Activated CD4-positive, alpha-beta T cell treated with anti-CD3 and anti-CD28 coated beads, Interleukin-2, amount 50 U/mL, for 4 hours (primary cell): ENCODE measurements around the gene FRS3.
A peak's percentile ranks its signal among the peaks of the same experiment; 100 is the strongest.
"Not testable (repeated sequence)": the region's sequence is repeated elsewhere in the genome, so short reads cannot be mapped to it uniquely, and the experiment has no call there.

ENCODE experiments used
- DNase-seq, 2 experiments: peaks; one replicate each; pipeline ENCODE4 v3.0.0-alpha.2; 2020

The FRS3 gene, protein sequence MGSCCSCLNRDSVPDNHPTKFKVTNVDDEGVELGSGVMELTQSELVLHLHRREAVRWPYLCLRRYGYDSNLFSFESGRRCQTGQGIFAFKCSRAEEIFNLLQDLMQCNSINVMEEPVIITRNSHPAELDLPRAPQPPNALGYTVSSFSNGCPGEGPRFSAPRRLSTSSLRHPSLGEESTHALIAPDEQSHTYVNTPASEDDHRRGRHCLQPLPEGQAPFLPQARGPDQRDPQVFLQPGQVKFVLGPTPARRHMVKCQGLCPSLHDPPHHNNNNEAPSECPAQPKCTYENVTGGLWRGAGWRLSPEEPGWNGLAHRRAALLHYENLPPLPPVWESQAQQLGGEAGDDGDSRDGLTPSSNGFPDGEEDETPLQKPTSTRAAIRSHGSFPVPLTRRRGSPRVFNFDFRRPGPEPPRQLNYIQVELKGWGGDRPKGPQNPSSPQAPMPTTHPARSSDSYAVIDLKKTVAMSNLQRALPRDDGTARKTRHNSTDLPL

DNA sequence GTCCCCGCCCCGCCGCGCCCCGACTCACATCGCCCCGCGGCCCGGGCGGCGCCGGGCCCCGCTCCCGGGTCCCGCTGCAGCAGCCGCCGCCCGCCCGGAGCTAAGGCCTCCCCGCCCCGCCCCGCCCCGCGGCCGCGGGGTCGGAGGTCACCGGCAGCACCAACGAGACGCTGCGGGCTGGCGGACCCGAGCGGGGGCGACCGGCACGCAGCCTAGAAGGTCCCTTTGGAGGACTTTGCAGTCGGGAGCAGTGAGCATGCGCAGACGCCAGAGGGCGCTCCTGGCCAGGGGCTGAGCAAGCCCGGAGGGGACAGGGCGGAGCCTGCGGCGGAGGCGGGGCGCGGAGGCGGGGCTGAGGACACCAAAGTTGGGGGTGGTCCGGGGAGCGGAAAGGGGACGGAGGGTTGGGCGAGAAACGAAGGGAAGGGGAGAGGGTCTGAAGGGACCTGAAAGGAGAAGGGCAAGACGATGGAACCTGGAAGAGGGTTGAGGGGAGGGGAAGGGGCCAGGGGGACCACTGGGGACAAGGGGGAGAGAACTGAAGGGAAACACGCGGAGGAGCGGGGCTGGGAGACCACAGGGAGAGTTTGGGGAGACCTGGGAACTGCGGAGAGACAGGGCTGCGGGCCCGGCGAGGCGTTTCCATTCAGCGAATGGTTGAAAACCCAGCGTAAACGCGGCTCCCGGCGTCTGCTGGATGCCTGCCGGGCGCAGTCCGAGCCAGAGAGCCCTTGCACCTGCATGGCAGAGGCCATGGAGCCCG lies at the start of gene FRS3:
Gene FRS3, minus strand, starts transcription at position 113 of the 763 bp plus-strand sequence. CDS start 2,913 bp downstream, outside the sequence.
- peak; percentile 99 for DNase-seq

DNA sequence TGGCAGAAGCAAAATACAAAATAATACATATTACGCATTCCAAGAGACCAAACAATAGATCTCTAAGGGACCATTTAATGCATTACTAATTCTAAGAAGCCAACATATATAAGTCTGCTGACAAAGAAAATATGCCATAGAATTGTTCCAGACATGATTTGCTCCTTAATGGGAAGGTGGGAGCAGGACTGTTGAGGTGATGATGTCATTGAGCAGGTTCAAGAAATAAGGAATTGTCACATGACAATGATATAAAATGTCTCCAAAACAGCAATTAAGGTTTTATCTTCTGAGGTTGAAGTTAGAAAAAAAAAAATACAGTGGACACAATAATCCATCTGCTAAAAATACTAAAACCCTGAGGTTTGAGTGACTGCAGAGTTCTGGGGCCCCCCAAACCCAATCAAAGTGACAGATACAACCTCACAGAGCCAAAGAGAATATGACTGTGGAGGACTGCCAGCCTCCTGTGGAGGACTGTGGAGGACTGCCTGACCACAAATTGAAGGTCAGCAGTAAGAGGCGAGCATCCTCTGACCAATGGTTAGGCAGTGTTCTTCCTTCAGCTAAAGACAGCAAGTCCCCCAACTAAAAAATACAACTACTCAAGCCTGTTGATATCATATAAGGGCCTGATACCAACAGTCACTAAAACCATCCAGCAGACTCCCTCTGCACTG lies 46.8 kb upstream of the FRS3 start:
- no peak for DNase-seq

DNA sequence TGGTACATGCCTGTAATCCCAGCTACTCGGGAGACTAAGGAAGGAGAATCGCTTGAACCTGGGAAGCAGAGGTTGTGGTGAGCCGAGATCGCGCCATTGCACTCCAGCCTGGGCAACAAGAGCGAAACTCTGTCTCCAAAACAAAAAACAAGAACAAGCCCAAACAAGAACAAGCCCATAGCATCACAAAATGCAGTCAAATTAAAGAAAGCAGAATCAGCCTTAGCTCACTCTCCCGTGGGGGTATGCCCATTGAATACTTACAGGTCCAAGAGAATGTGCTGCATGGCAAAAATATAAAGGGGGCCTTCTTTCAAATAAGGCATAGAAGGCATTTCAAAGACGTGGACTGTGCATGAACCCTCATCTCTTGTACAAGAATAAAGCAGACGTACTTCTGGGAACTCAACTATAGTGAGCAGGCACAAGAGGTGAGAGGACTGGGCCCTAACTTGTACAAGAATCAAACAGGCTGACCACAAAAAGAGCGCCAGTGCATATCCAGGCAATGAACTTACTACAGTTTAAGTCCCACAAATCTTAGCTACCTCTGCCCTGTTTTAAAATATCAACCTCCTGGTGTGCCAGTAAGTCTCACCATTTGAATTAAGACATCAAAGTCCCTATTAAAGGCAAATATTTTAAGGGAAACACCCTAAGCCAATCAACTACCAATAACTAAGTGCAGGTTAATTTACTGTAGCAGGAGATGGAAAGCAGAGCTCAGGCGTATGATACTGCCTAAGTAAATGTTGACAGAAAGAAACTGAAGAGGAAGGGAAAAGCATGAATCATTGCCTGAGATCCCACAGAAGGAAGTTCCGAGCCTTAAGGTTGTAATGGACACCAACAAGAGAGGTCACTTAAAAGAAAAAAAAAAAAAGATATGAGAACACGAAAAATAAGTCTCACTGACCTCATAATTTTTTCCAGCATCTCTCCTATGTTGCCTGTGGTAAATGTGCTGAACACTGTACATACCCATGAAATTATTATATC lies 45.2 kb upstream of the FRS3 start:
- no peak for DNase-seq

DNA sequence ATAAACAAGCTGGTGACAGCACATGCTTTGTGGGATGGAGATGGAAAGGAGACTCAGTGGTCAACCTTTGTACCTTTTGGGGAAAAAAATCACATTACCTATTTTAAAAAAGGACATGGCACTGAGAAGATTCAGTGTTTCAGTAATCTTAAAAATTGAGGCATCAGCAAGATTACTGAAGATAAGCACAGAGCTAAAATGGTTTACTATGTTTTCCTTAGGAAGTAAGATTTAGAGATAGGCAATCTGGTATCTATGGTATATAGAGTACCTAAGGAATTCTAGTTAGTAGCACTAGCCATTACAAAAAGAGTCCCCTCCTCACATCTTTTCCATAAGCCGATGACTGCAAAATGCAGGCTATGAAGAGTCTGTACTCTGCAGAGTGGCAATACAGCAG lies 43.5 kb upstream of the FRS3 start:
- no peak for DNase-seq

DNA sequence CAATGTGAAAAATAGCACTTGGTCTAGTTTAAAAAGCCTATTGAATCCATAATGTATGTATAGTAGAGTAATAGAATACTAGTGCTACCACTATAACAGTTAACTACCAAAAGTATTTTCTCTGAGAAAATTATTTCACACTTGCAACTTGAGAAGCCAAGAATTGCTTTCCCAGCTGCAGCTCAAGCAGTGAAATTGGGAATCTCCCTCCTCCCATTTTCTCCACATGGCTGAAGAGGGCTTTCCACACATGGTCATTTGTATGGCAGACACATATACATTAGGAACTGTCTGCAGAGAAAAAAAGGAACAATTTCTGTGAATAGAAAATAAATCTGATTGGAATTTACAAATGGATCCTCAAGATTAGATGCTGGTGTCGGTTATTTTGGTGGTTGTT lies 42.3 kb upstream of the FRS3 start:
- DNase-seq: no peak

DNA sequence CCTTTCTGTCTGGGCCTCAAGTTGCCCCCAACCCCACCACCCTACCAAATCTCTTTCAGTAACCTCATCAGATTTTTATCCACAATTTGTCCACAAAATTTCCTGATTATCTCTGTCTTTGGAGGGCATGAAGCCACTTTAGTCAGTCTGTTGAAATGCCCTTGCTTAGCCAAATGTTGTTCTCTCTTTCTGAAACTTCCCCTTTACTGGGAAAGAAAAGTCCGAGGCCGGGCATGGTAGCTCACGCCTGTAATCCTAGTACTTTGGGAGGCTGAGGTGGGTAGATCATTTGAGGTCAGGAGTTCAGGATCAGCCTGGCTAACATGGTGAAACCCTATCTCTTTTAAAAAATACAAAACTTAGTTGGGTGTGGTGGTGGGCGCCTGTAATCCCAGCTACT lies 41.6 kb upstream of the FRS3 start:
- DNase-seq: no peak

DNA sequence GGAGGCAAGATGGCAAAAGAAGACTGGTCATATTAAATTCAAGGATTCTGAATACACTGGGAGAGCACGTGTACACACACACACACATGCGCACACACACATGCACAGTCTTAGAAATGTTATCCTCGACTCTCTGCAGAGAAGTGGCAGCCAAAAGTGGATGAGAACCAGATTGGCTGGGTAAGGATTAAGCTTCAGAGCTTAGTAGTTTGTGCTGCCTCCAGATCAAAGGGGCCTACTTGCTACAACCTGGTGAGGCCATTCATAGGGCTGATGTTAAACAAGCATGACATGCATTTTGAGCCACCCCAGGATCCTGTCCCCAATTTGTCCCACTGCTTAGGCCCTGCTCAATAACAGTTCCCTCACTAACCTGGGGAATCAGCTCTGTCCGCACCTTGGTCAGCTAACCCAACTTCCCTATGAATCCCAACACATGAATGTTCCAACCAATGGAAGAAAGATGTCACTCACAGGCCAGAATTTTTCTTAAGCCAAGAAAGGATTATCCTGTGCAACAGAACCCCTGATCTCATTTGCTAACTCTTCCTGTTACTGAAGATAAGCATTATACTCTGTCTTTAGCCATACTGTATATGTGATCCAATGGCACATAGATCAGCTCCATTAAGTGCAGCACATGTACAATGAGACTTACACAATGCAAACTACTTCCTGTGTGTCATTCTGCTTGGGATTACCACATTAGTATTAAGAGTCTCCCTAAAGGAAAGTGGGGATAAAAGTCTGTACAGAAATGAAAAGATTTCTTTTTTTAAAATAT lies 38.8 kb upstream of the FRS3 start:
- no peak for DNase-seq

DNA sequence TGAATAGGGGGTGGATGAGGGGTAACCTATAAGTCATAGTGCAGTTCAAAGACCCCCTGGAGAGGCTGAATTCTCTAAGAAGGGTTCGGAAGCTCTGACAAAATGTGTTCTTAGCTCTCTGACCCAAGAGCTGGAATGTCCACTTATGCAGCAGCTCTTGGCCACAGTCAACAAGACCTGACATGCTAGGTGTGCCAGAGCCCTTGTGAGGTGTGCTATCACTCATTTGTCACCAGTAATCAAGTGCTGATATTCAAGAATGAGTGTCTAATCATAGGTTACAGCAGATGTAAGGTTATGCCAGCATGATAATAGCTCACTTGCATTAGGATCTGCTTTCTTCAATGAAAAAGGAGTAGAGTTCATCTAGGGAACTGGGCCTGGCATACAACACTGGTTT lies 35.9 kb upstream of the FRS3 start:
- no peak for DNase-seq

DNA sequence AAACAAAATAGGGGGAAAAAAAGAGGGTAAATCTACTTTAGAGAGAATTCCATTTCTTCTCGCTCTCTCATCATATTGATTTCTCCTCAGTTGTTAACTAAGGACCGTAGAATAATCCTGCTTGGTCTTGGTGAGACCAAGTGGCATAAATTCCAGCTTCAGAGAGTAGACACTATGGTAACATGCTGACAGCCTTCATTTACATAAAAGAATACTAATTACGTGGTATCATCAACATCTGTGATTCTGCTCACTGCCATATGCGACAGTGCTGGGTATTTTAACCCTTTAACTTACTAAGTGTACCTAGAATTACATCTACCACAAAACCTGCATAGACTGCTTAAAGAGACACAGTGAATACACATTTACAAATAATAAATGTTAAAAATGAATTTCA lies 34.9 kb upstream of the FRS3 start:
- DNase-seq: no peak

DNA sequence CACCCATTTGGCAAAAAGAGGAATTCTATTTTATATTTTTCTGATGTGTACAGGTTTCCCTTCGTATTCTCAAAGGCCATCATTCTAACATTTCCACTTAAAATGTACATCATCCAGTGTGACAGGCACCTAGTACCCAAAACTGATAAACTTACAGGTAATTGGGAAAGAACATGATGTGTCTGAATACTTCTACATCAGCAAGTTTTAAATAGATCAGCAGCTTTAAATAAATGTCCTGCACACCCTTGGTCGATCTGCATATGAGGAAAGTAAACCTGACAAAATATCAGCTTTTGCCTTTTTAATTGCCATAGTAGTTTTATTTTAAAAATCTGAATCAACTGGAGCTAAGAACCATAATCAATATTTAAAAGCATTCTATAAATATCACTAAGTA lies 34.3 kb upstream of the FRS3 start:
- no peak for DNase-seq

DNA sequence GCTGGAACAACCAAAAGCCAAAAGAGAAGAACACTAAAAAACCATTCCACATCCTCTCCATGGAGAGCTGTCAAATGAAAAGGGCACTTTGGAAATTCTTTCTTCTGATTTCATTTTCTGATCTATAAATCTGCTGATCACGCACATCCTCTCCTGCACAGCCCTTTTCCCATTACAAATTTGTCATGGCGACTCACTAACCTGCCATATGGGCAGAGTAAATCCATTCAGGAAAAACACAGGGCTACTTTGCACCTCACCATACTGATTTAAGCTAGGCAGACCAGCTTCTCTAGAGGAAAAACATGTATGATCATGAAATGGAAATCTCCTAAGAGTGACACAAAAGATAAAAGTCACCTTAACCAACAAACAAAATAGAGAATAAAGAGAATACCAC lies 33.8 kb upstream of the FRS3 start:
- no peak for DNase-seq

DNA sequence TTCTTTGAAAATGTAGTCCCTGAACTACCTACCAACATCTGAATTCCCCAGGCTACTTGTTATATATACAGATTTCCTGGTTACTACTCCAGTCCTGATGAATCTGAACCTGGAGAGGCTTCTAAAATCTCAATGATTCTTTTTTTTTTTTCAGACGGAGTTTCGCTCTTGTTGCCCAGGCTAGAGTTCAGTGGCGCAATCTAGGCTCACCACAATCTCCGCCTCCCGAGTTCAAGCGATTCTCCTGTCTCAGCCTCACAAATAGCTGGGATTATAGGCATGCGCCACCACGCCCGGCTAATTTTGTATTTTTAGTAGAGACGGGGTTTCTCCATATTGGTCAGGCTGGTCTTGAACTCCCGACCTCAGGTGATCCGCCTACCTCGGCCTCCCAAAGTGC lies 32.2 kb upstream of the FRS3 start:
- DNase-seq: not testable (repeated sequence)

DNA sequence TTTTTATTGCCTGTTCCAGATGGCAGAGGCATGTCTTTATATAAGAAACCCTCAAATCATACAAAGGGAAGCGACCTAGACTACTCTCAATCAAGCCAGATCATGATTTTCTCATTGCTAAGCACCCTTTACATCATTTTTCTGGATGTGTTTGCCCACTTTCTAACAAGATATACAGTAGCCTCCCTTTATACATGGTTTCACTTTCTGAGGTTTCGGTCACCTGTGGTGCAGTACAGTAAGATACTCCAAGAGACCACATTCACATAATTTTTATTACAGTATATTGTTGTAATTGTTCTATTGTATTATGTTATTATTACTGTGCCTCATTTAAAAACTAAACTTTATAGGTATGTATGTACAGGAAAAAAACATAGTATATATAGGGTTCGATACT lies 31.4 kb upstream of the FRS3 start:
- no peak for DNase-seq

DNA sequence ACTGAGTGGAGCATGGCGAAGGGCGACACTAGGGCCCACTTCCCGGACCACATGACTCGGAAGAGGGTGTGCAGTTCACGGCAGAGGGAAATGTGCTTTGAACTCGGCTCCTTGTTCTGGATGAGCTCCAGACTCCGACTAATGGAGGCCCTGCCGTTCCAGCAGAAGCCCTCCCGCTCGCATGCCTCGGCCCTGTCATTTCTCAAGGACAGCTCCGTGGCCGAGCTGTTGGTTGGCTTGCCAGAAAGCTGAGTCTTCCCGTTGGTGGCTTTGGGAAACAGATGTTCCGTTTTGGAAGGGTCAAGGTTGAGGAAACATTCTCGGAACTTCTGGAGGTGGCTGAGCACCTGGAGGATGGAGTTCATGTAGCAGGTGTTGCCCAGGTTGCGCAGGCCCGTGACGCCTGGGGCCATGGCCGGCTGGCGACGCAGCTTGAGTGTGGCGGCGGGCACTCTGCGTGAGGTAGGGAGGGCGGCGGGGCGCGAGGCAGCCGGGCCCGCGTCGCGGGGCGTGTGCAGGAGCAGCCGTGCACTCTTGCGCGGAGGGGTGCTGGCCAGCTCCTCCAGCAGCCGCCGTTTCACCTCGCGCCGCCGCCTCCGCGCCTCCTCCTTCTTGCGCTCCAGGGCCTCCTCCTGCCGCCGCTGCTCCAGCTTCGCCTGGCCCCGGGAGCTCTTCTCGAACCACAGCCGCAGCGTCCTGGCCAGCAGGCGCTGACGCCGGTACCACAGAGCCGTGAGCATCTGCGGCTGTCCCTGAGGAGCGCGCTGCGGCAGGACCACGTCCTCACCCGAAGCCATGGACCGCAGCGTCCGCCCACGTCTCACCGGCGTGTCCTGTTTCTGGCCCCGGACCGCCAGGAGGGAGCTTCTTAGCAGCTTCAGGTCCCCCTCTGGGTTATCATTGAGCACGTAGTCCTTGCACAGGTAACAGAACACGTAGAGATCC lies 26.4 kb upstream of the FRS3 start:
- no peak for DNase-seq

DNA sequence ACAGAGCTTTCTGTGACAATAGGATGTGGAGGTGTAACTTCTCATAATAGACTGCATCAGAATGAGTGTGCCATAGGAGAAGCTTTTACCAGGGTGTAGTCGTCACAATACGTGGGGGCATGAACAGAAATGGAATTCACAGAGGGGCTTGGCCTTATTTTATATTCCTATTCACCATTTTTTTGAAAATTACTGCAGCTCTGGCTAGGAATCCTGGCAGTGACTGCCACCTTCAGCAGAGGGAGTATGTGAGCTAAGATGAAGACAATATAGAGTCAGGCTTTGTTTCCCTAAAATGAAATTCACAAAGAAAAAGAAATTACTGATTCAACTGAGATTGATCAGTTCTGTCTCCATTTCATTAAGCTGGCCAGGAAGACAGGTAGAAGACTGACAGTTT lies 21.7 kb upstream of the FRS3 start:
- no peak for DNase-seq

DNA sequence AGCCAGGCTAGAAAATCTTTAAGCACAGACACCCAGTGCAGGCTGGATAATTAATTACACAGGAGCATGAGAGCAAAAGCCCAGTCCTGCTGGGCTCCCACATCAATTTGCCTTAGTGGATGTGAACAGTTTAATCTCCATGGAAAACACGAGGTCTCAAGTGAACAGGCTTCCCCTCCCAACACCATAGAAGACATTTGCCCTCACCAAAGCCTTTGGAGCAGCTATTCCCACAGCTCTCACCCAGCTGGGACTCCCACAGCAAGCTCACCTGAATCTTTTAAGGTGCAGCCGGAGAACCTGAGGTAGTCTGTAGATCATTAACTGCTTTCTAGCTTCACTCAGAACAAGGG lies 19.8 kb upstream of the FRS3 start:
- no peak for DNase-seq

DNA sequence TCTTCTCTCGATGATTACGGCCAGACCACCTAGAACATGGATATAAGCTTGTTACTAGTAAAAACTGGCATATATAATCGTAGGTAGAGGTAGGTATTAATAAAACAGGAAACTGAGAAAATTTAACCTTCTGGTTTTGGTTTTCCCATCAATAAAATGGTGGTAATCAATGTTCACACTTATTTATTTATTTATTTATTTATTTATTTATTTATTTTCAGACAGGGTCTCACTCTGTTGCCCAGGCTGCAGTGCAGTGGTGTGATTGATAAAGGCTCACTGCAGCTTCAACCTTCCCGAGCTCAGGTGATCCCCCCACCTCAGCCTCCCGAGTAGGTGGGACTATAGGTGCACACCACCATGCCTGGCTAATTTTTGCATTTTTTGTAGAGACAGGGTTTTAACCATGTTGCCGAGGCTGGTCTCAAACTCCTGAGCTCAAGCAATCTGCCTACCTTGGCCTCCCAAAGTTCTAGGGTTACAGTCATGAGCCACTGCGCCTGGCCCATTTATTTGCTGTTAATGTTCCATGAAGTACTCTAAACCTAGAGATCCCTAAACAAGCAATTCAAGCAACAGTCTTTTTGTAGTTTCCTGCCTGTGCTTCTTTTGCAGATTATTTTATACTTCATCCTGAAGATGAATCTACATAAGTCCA lies 19.3 kb upstream of the FRS3 start:
- no peak for DNase-seq

DNA sequence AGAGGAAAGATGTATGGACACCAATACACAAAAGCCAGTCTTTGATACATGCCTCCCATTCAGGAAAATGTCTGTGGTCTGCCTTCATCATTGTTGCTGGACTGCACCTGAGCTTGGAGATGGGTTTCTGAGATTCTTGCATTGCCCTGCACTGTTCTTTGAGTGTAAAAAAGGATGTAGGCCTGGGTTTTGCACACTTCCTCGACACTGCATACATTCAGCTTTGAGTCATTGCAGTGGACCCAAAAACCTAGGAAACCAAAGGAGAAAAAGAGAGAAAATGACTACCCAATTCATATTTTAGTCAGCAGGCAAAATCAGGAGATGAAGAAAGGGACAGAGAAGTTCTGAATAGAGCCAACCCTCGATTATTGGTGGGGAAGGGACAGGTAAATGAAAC lies 16.8 kb upstream of the FRS3 start:
- DNase-seq: no peak

DNA sequence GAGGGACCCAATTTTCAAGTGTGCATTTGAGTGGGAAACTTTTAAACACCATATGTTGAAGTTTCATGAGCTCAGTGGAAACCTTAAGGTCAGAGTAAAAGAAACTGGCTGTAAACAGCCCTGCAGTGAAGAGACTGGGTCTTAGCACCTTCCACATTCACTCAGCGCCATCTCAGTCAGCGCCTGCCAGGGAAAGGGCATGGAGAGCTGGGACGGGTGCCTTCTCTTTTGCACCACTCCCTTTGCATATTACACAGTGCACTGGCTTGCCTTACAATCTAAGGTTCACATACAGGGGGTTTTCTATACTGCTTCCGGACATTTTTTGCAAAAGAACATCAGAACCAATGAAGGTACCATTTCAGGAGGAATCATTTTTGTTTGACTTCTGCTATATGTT lies 12.3 kb upstream of the FRS3 start:
- no peak for DNase-seq

DNA sequence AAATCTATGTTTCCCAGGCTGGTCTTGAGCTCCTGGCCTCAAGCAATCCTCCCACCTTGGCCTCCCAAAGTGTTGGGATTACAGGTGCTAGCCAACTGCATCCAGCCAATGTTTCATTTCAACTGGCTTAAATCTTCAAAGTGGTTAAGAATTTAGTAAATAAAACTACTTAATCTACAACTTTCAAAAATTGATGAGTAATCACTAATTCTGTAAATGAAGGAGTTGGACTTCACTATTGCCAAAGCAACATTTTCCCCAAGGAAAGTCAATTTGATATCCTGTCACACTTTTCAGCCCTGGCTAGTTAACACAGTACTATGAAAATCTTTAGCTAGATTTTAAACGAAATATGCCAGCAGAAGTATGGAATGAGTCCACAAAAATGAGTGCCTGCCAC lies 11.6 kb upstream of the FRS3 start:
- no peak for DNase-seq
